Esophagus muscularis mucosa (tissue), 4 donors: ENCODE data around the gene LPXN.

ENCODE experiments used
- EP300 ChIP-seq: sonication (generic); formaldehyde crosslinking; IDR thresholded peaks from one replicate; pipeline ENCODE4 v1.6.1; 2017; ENCODE audit warnings: antibody characterized with exemption
- POLR2A ChIP-seq: fragments of 450-650 bp; IDR thresholded peaks from one replicate; pipeline ENCODE4 v1.6.1; 2017; ENCODE audit warnings: antibody characterized with exemption, moderate library complexity, mild to moderate bottlenecking, low read depth
- POLR2AphosphoS5 ChIP-seq, 2 donors: sonication (generic); formaldehyde crosslinking; IDR thresholded peaks; one replicate each; pipeline ENCODE4 v1.6.1; 2017; ENCODE audit warnings: antibody characterized with exemption in 2 of 2
- TF ChIP-seq, protein P1 (sequence below), 3 experiments: fragments of 200-600 bp in 2 of 3; fragments of 450-650 bp in 1 of 3; sonication (generic) in 2 of 3; IDR thresholded peaks; one replicate each; pipeline ENCODE4 v1.5.1; 2017 to 2019; ENCODE audit warnings: antibody characterized with exemption in 3 of 3, mild to moderate bottlenecking in 2 of 3, moderate library complexity in 1 of 3

- TF ChIP-seq, protein P1, sequence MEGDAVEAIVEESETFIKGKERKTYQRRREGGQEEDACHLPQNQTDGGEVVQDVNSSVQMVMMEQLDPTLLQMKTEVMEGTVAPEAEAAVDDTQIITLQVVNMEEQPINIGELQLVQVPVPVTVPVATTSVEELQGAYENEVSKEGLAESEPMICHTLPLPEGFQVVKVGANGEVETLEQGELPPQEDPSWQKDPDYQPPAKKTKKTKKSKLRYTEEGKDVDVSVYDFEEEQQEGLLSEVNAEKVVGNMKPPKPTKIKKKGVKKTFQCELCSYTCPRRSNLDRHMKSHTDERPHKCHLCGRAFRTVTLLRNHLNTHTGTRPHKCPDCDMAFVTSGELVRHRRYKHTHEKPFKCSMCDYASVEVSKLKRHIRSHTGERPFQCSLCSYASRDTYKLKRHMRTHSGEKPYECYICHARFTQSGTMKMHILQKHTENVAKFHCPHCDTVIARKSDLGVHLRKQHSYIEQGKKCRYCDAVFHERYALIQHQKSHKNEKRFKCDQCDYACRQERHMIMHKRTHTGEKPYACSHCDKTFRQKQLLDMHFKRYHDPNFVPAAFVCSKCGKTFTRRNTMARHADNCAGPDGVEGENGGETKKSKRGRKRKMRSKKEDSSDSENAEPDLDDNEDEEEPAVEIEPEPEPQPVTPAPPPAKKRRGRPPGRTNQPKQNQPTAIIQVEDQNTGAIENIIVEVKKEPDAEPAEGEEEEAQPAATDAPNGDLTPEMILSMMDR (IDR thresholded peaks at IDR 0.05): no peak
- TF ChIP-seq POLR2A: no peak
- TF ChIP-seq EP300: no peak
- no peak for TF ChIP-seq POLR2AphosphoS5 (IDR thresholded peaks at IDR 0.05)
Observed at GRCh38 chr11:58546841-58547240, 28.8 kb downstream of the LPXN start.
